GM21786 (cell line): ENCODE data around the gene GCC1.

Experiments used
- ATAC-seq: cut with Tn5 transposase; IDR thresholded peaks from one replicate; pipeline ENCODE4 v1.9.1; 2021; ENCODE audit not compliant: unreplicated experiment

Gene GCC1

GRCh38 chr7:127585044-127585953 lies at the start of gene GCC1:
Gene GCC1, minus strand, starts transcription at chr7:127585596. Its CDS starts 414 bp downstream, at chr7:127585182.
- peak; percentile 79 for ATAC-seq

DNA sequence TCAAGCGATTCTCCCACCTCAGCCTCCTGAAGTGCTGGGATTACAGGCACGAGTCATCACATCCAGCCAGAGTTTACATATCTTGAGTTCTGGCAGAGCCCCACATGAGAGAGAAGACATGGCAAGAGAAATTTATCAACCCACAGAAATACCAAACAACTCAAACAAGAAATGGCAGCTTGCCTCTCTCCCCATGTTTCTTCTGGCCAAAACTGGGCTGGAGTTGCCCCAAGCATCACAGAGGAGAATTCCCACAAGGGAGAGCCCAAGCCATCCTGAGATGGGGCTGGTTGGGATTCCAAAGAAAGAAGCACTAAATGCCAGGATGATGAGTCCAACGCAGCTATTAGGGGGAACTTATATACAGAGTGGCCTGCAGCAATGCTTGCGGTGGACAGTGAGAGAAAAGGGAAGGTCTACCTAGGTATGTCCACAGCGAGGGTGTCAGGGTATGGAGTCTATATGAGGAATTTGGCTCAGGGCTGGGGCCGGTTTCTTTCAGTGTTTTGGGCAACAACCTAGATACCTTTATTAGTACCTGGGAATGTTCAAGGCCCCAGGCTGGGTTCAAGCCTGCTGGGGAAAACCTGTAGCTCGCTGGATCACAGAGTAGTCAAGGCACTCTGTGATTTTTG lies 47.0 kb upstream of the GCC1 start:
- no peak for ATAC-seq

- peak; percentile 64 for ATAC-seq
Measured at GRCh38 chr7:127629268-127629854, 44.0 kb upstream of the GCC1 start.

- ATAC-seq, result no peak
Measured at GRCh38 chr7:127628445-127628844, 43.0 kb upstream of the GCC1 start.

- no peak for ATAC-seq
Measured at GRCh38 chr7:127625331-127625730, 39.9 kb upstream of the GCC1 start.

GRCh38 chr7:127620406-127621233 lies 35.2 kb upstream of the GCC1 start:
- ATAC-seq, result no peak

GRCh38 chr7:127619681-127620405 lies 34.4 kb upstream of the GCC1 start:
- no peak for ATAC-seq

DNA sequence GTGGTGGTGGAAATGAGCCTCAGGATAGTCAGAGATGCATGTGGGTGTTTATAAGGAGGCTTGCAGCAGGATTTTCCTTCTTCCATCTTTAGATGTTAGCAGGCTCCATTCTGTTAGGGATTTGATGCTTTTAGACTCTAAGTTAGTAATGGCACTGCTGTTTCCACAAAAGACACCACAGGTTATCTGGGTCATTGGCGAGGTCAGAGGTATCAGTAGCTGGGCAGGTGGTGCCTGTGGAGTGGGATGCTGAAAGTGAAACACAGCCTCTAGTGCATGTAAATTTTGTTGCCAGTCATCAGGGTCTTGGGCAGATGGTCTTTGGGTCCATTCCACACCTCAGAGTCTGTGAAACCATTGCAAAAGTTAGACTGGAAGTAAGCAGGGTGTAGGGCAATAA lies 33.4 kb upstream of the GCC1 start:
- ATAC-seq, result no peak

- ATAC-seq, result no peak
Measured at GRCh38 chr7:127618042-127618441, 32.6 kb upstream of the GCC1 start, which contains the start of gene PAX4. Gene PAX4, minus strand, starts transcription at chr7:127618142. Its CDS starts 2,214 bp downstream, at chr7:127615928.

- no peak for ATAC-seq
Measured at GRCh38 chr7:127616724-127617123, 31.3 kb upstream of the GCC1 start.

DNA sequence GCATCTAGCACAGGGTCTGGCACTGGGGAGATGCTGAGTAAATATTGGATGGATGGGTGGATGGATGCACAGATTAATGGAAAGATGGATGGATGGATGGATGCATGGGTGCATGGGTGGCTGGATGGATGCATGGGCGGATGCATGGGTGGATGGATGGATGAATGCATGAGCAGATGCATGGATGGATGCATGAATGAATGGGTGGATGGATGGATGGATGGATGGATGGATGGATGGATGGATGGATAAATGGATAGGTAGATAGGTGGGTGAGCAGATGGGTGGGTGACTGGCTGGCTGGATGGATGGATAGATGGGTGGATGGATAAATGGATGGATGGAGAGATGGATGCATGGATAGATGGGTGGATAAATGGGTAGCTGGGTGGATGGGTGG lies 26.9 kb upstream of the GCC1 start:
- no peak for ATAC-seq

- no peak for ATAC-seq
Measured at GRCh38 chr7:127609297-127609696, 23.9 kb upstream of the GCC1 start.

DNA sequence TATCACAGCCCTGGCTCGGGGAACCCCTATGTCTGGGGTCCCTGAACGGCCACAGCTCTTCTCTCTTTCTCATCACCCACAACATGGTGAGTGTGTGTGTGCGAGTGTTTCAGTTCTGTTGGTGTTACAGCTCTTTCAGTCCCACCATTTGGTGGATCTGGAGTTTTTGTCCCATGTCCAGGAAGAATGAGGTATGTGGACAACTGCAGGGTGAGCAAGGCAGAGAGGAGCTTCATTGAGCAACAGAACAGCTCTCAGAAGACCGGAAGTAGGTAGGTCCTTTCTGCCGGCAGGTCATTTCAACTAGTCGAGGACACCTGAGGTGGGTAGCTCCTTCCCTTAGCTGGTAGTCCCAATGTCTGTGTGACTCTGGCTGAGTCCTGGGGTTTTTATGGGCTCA lies 23.1 kb upstream of the GCC1 start:
- ATAC-seq, result no peak

DNA sequence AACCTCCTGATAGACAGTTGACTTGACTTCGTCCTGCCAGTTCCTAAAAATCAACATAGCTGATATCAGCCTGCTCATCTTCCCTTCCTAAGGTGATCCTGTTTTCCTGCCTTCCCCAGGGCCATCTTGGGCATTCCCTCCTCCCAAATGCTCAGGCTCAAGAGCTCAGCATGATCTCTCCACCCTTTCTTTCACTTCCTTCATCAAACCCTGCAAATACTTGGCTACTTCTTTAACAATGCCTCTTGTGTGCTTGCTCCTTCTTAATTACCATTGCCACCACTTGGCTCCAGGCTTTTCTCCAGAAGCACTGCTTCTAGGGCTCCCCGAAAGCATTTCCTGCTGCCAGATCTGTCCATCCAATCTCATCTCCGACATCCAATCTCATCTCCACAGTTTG lies 15.5 kb upstream of the GCC1 start:
- ATAC-seq, result no peak

GRCh38 chr7:127598318-127598717 lies 12.9 kb upstream of the GCC1 start:
- ATAC-seq, result no peak

- ATAC-seq, result no peak
Measured at GRCh38 chr7:127595737-127596136, 10.3 kb upstream of the GCC1 start.

DNA sequence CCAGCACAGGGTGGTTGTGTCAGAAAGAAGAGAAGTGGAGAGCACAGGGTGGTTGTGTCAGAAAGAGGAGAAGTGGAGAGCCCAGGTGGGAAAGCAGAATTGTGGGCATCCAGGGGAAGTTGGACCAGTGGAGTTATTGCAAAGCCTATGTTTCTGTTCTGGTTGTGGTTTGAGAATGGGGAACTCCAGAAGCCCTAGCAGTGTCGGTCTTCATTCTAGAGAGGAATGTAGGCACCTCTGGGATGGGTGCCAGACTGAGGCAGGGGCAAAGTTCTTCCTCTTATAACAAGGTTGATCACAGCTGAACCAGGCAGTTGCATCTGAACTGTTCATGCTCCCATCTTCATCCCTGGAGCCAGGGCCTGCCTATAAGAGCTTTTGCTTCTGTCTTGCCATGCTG lies 9.1 kb upstream of the GCC1 start:
- no peak for ATAC-seq

- ATAC-seq, result no peak
Measured at GRCh38 chr7:127592550-127592949, 7.2 kb upstream of the GCC1 start.

GRCh38 chr7:127591591-127591990 lies 6.2 kb upstream of the GCC1 start:
- no peak for ATAC-seq

DNA sequence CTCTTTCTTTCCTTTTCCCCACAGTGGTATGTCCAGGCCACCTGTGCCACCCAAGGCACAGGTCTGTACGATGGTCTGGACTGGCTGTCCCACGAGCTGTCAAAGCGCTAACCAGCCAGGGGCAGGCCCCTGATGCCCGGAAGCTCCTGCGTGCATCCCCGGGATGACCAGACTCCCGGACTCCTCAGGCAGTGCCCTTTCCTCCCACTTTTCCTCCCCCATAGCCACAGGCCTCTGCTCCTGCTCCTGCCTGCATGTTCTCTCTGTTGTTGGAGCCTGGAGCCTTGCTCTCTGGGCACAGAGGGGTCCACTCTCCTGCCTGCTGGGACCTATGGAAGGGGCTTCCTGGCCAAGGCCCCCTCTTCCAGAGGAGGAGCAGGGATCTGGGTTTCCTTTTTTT lies 5.8 kb upstream of the GCC1 start:
- no peak for ATAC-seq
